Breast epithelium (tissue), 3 donors: ENCODE results near the gene EFHC2.

Source experiments
- CTCF ChIP-seq, 3 donors: fragments of 450-650 bp; IDR thresholded peaks; one replicate each; pipeline ENCODE4 v1.5.1; 2016 to 2017; ENCODE audit warnings: antibody characterized with exemption in 3 of 3, mild to moderate bottlenecking in 3 of 3, moderate library complexity in 3 of 3
- POLR2AphosphoS5 ChIP-seq, 3 donors: sonication (generic); formaldehyde crosslinking; IDR thresholded peaks; one replicate each; pipeline ENCODE4 v1.6.1; 2017; ENCODE audit warnings: antibody characterized with exemption in 3 of 3

DNA sequence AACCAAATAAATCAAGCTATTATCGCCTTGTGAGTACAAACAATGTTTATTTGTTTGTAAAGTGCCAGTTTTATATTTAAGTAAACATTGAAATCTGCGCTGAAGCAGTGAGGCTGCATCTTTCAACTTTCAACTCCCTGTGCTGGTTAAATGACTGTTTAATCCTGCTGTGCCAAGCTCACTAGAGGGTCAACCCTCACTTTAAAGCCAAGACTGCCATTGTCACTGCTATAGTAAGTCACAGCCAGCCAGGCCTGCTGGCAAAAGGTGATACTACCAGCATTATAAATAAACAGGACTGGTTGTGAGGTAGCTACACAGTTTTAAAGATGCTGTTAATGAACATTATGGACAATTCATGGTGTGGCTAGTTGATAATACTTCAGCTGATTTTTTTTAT lies 34.6 kb downstream of the EFHC2 start:
- TF ChIP-seq CTCF (IDR thresholded peaks at IDR 0.05) (no peak), POLR2AphosphoS5 (IDR thresholded peaks at IDR 0.05) (no peak)
